Lower leg skin (tissue), 3 donors: ENCODE measurements around the gene TRPM2.

Source experiments
- CTCF ChIP-seq, 3 donors: fragments of 450-650 bp; IDR thresholded peaks; one replicate each; pipeline ENCODE4 v1.5.1; 2016; ENCODE audit warnings: antibody characterized with exemption in 3 of 3, mild to moderate bottlenecking in 3 of 3, moderate library complexity in 2 of 3
- POLR2A ChIP-seq, 2 donors: fragments of 450-650 bp; IDR thresholded peaks; one replicate each; pipeline ENCODE4 v1.6.1; 2016 to 2017; ENCODE audit warnings: antibody characterized with exemption in 2 of 2, mild to moderate bottlenecking in 1 of 2, moderate library complexity in 1 of 2

DNA sequence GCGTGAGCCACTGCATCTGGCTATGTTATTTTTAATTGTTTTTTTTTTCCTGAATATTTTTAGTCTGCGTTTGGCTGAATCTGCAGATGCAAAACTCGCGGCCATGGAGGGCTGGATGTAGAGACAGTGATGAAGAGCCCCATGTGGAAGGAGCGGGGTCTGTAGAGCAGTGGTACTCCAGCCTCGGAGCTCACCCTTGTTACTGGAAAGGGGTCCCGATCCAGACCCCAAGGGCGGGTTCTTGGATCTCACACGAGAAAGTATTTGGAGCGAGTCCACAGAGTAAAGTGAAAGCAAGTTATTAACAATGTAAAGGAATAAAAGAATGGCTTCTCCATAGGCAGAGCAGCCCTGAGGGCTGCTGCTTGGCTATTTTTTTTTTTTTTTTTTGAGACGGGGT, 2.7 kb downstream of the TRPM2 start:
- TF ChIP-seq CTCF (IDR thresholded peaks at IDR 0.05) (no peak), POLR2A (IDR thresholded peaks at IDR 0.05) (no peak)
